GM18517 (cell line): ENCODE data around the gene U2AF1.
"Not testable (repeated sequence)": the region's sequence is repeated elsewhere in the genome, so short reads cannot be mapped to it uniquely, and the experiment has no call there.

Source experiments
- ATAC-seq: cut with Tn5 transposase; IDR thresholded peaks from one replicate; pipeline ENCODE4 v1.9.1; 2021; ENCODE audit warnings: mild to moderate bottlenecking, moderate library complexity; ENCODE audit not compliant: unreplicated experiment

Gene U2AF1

GRCh38 chr21:43082587-43083300 is 24.6 kb downstream of the U2AF1 start:
- not testable (repeated sequence) for ATAC-seq

GRCh38 chr21:43076643-43077042 is 30.7 kb downstream of the U2AF1 start:
- ATAC-seq: not testable (repeated sequence)

GRCh38 chr21:43076023-43076637 is 31.2 kb downstream of the U2AF1 start:
- not testable (repeated sequence) for ATAC-seq

GRCh38 chr21:43075170-43076022 is 32.0 kb downstream of the U2AF1 start, which contains the start of gene CBS:
Gene CBS (minus strand): TSS chr21:43075835. CDS start chr21:43072193, 3,642 bp downstream.
- not testable (repeated sequence) for ATAC-seq

GRCh38 chr21:43074401-43075169 is 32.8 kb downstream of the U2AF1 start:
- ATAC-seq: not testable (repeated sequence)

- ATAC-seq: not testable (repeated sequence)
These were observed 34.6 kb downstream of the U2AF1 start for GRCh38 chr21:43072742-43073141.

GRCh38 chr21:43069682-43070081 is 37.7 kb downstream of the U2AF1 start:
- not testable (repeated sequence) for ATAC-seq

- ATAC-seq: not testable (repeated sequence)
These were observed 39.3 kb downstream of the U2AF1 start for GRCh38 chr21:43068065-43068464.

- ATAC-seq: not testable (repeated sequence)
These were observed 40.7 kb downstream of the U2AF1 start for GRCh38 chr21:43066690-43067089.

- not testable (repeated sequence) for ATAC-seq
These were observed 41.4 kb downstream of the U2AF1 start for GRCh38 chr21:43065991-43066390.

- ATAC-seq: not testable (repeated sequence)
These were observed 43.0 kb downstream of the U2AF1 start for GRCh38 chr21:43064265-43064917.

- ATAC-seq: not testable (repeated sequence)
These were observed 44.3 kb downstream of the U2AF1 start for GRCh38 chr21:43062955-43063664.

GRCh38 chr21:43053112-43053511 is 54.3 kb downstream of the U2AF1 start:
- ATAC-seq: not testable (repeated sequence)

GRCh38 chr21:43045876-43046821 is 61.2 kb downstream of the U2AF1 start:
- not testable (repeated sequence) for ATAC-seq

- ATAC-seq: not testable (repeated sequence)
These were observed 62.0 kb downstream of the U2AF1 start for GRCh38 chr21:43045165-43045875.

GRCh38 chr21:43044547-43044946 is 62.8 kb downstream of the U2AF1 start:
- not testable (repeated sequence) for ATAC-seq

- not testable (repeated sequence) for ATAC-seq
These were observed 64.1 kb downstream of the U2AF1 start for GRCh38 chr21:43043291-43043690.
